Measurements from ENCODE around the gene BBS2.

Gene BBS2

DNA sequence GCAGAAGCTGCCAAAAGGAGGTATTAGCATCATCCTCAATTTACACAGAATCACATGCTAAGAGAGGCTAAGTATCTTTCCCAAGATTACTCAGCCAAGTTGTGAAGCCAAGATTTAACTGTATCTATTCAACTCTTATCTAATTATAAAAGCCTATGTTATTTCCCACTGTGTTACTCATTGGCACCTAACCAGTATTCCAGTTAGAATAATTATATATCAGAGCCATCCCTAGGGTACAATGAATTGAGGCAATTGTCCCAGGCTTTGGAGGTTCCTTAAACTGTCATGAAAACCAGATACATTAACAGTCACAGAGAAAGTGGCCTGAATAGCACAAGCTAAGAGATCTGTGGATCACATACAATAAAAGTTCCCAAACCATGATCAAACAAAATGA is 83.6 kb downstream of the BBS2 start:
- no peak for DNase-seq (ENCODE audit: low read depth)
- no peak overlapping the region for H3K4me3 ChIP-seq (ENCODE audit: control insufficient read depth, low read depth, low read length)
- TF ChIP-seq, protein P1, sequence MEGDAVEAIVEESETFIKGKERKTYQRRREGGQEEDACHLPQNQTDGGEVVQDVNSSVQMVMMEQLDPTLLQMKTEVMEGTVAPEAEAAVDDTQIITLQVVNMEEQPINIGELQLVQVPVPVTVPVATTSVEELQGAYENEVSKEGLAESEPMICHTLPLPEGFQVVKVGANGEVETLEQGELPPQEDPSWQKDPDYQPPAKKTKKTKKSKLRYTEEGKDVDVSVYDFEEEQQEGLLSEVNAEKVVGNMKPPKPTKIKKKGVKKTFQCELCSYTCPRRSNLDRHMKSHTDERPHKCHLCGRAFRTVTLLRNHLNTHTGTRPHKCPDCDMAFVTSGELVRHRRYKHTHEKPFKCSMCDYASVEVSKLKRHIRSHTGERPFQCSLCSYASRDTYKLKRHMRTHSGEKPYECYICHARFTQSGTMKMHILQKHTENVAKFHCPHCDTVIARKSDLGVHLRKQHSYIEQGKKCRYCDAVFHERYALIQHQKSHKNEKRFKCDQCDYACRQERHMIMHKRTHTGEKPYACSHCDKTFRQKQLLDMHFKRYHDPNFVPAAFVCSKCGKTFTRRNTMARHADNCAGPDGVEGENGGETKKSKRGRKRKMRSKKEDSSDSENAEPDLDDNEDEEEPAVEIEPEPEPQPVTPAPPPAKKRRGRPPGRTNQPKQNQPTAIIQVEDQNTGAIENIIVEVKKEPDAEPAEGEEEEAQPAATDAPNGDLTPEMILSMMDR (IDR thresholded peaks at IDR 0.05; ENCODE audit: control insufficient read depth, insufficient read depth, low read depth, low read length, missing control alignments) = no peak
